Prostate gland (tissue), 2 donors: Measurements from ENCODE around the gene GYPE.
"Not testable (repeated sequence)": the region's sequence is repeated elsewhere in the genome, so short reads cannot be mapped to it uniquely, and the experiment has no call there.

Experiments used
- CTCF ChIP-seq, 4 experiments: fragments of 200-600 bp in 2 of 4; fragments of 450-650 bp in 2 of 4; sonication (generic) in 2 of 4; IDR thresholded peaks; 1 replicate in 3 of 4; 2 replicates in 1 of 4; pipeline ENCODE4 v1.5.1; 2016 to 2019; ENCODE audit warnings: antibody characterized with exemption in 4 of 4, mild to moderate bottlenecking in 2 of 4, moderate library complexity in 2 of 4
- POLR2AphosphoS5 ChIP-seq: sonication (generic); formaldehyde crosslinking; IDR thresholded peaks from one replicate; pipeline ENCODE4 v1.6.1; 2017; ENCODE audit warnings: antibody characterized with exemption

- TF ChIP-seq CTCF (IDR thresholded peaks at IDR 0.05); POLR2AphosphoS5: not testable (repeated sequence)
These were observed 42.1 kb upstream of the GYPE start for GRCh38 chr4:143947493-143947892.
